ENCODE results near the gene ZEB2.

Gene ZEB2

DNA sequence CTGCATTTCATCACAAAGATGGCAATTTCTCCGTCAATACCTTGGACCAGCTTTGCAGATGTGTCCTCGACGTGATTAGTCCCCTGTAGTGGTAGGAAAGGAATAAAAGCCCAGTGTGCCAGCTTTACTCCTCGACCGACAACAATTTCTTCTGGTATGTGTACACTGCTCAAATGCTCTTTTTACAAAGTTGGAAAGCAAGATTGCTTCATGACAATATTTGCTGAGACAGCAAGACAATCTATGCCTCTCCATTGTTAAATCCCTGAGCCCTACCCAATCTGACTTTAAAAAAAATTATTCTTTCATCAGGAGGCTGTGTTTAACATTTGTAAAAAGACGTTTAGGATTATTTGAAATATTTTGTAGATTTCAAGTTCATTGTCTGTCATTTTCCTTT is 27.6 kb upstream of the ZEB2 start:
- Histone ChIP-seq H3K9me3 (ENCODE audit: control extremely low read depth in 1 of 5, control insufficient read depth in 4 of 5, insufficient read depth in 2 of 5, low read depth in 1 of 5, low read length in 4 of 5) (peaks cover 0 to 8% (median 0%) of the 10 kb centered on the region in 5 experiments), H3K27ac (ENCODE audit: insufficient read depth in 1 of 2, low read depth in 1 of 2, low read length in 2 of 2, poor library complexity in 1 of 2, severe bottlenecking in 2 of 2) (no peak overlapping the region), H3K4me1 (ENCODE audit: control extremely low read depth in 1 of 4, control insufficient read depth in 4 of 4, insufficient read depth in 4 of 4, low read length in 3 of 4) (peaks cover 5 to 25% (median 12%) of the 10 kb centered on the region in 4 experiments), H3K36me3 (ENCODE audit: control insufficient read depth in 4 of 4, insufficient read depth in 4 of 4, low read length in 3 of 4) (no peaks in the 10 kb centered on the region), H3K4me3 (ENCODE audit: control insufficient read depth in 1 of 7, extremely low read depth in 1 of 7, insufficient read depth in 4 of 7, low read depth in 2 of 7, low read length in 6 of 7) (no peak overlapping the region), H3K27me3 (replicated peaks in 2 of 5; ENCODE audit: control insufficient read depth in 4 of 5, insufficient read depth in 5 of 5, low read length in 4 of 5) (no peaks in the 10 kb centered on the region)
- POLR2A ChIA-PET = no interaction called here
- WGBS (ENCODE audit: insufficient coverage) = 97% methylated on average over 4 of the region's 6 CpGs
- DNase-seq = no peak
- CTCF ChIA-PET = no interaction called here

DNA sequence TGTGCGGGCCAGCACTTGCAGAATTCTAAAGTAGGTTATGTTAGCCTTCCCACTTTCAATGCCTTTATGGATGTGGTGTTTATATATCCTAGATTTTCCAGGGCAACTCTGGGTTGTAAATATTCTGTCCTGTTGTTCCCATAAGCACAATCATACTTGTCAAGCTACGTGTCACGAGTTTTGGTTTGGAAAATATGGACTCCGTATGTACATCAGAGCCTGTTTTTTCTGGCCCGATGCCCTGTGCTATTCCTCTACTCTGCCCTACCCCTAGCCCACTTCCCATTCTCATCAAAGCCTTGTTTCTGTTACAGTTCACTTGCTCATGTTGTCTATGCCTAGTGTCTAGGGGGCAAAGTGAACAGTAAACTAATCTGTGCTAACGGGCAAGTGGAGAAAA is 27.0 kb upstream of the ZEB2 start:
- no peaks in the 10 kb centered on the region for H3K27me3 ChIP-seq (replicated peaks in 2 of 5; ENCODE audit: control insufficient read depth in 4 of 5, insufficient read depth in 5 of 5, low read length in 4 of 5)
- H3K27ac ChIP-seq (ENCODE audit: insufficient read depth in 1 of 2, low read depth in 1 of 2, low read length in 2 of 2, poor library complexity in 1 of 2, severe bottlenecking in 2 of 2) = no peak overlapping the region
- H3K36me3 ChIP-seq (ENCODE audit: control insufficient read depth in 4 of 4, insufficient read depth in 4 of 4, low read length in 3 of 4) = no peaks in the 10 kb centered on the region
- peaks cover 5 to 25% (median 12%) of the 10 kb centered on the region in 4 experiments for H3K4me1 ChIP-seq (ENCODE audit: control extremely low read depth in 1 of 4, control insufficient read depth in 4 of 4, insufficient read depth in 4 of 4, low read length in 3 of 4)
- H3K4me3 ChIP-seq (ENCODE audit: control insufficient read depth in 1 of 7, extremely low read depth in 1 of 7, insufficient read depth in 4 of 7, low read depth in 2 of 7, low read length in 6 of 7) = peak overlapping the region in 1 of 7 experiments; percentile 39
- ChIA-PET CTCF (no interaction called here), POLR2A (no interaction called here)
- H3K9me3 ChIP-seq (ENCODE audit: control extremely low read depth in 1 of 5, control insufficient read depth in 4 of 5, insufficient read depth in 2 of 5, low read depth in 1 of 5, low read length in 4 of 5) = peaks cover 0 to 8% (median 0%) of the 10 kb centered on the region in 5 experiments
- DNase-seq = peak; percentile 26 to 61 (median 60)
- 13% methylated on average over 5 of the region's 6 CpGs for WGBS (ENCODE audit: insufficient coverage)

DNA sequence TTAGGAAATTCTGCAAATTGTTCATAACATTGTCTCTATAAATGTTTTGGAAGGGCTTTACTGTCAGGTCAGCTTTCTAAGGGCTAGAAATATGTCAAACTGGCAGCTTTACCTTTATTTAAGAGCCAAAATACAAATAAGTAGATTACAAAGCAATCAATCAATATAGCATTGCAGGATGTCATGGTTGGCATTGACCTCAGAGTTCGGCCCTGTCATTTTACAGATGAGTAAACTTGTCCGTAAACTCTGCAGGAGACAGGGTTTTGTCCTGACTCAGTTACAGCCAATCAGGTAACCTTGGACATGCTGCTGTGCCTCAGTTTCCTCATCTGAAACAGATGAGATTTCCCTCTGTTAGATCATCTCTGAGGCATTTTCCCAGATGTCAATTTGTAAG is 25.9 kb upstream of the ZEB2 start:
- Histone ChIP-seq H3K36me3 (ENCODE audit: control insufficient read depth in 4 of 4, insufficient read depth in 4 of 4, low read length in 3 of 4) (no peaks in the 10 kb centered on the region), H3K9me3 (ENCODE audit: control extremely low read depth in 1 of 5, control insufficient read depth in 4 of 5, insufficient read depth in 2 of 5, low read depth in 1 of 5, low read length in 4 of 5) (peaks cover 0 to 6% (median 0%) of the 10 kb centered on the region in 5 experiments), H3K4me3 (ENCODE audit: control insufficient read depth in 1 of 7, extremely low read depth in 1 of 7, insufficient read depth in 4 of 7, low read depth in 2 of 7, low read length in 6 of 7) (no peak overlapping the region), H3K4me1 (ENCODE audit: control extremely low read depth in 1 of 4, control insufficient read depth in 4 of 4, insufficient read depth in 4 of 4, low read length in 3 of 4) (peaks cover 5 to 25% (median 12%) of the 10 kb centered on the region in 4 experiments), H3K27me3 (replicated peaks in 2 of 5; ENCODE audit: control insufficient read depth in 4 of 5, insufficient read depth in 5 of 5, low read length in 4 of 5) (no peaks in the 10 kb centered on the region), H3K27ac (ENCODE audit: insufficient read depth in 1 of 2, low read depth in 1 of 2, low read length in 2 of 2, poor library complexity in 1 of 2, severe bottlenecking in 2 of 2) (no peak overlapping the region)
- no peak for DNase-seq
- 96% methylated on average over 2 of the region's 2 CpGs for WGBS (ENCODE audit: insufficient coverage)
- ChIA-PET POLR2A (no interaction called here), CTCF (interaction anchor here (1.1 kb wide), 1 partner anchor 14 kb away, joined by 3 read pairs; no protein-coding TSS in a partner anchor)

GRCh38 chr2:144544053-144544452 is 24.1 kb upstream of the ZEB2 start:
- Histone ChIP-seq H3K4me1 (ENCODE audit: control extremely low read depth in 1 of 4, control insufficient read depth in 4 of 4, insufficient read depth in 4 of 4, low read length in 3 of 4) (peaks cover 2 to 20% (median 9%) of the 10 kb centered on the region in 4 experiments), H3K27ac (ENCODE audit: insufficient read depth in 1 of 2, low read depth in 1 of 2, low read length in 2 of 2, poor library complexity in 1 of 2, severe bottlenecking in 2 of 2) (no peak overlapping the region), H3K27me3 (replicated peaks in 2 of 5; ENCODE audit: control insufficient read depth in 4 of 5, insufficient read depth in 5 of 5, low read length in 4 of 5) (no peaks in the 10 kb centered on the region), H3K36me3 (ENCODE audit: control insufficient read depth in 4 of 4, insufficient read depth in 4 of 4, low read length in 3 of 4) (no peaks in the 10 kb centered on the region), H3K9me3 (ENCODE audit: control extremely low read depth in 1 of 5, control insufficient read depth in 4 of 5, insufficient read depth in 2 of 5, low read depth in 1 of 5, low read length in 4 of 5) (peaks cover 0 to 5% (median 0%) of the 10 kb centered on the region in 5 experiments), H3K4me3 (ENCODE audit: control insufficient read depth in 1 of 7, extremely low read depth in 1 of 7, insufficient read depth in 4 of 7, low read depth in 2 of 7, low read length in 6 of 7) (no peak overlapping the region)
- no peak for DNase-seq
- ChIA-PET CTCF (no interaction called here), POLR2A (no interaction called here)
- no CpG with 5 or more reads among the region's 3 CpGs for WGBS (ENCODE audit: insufficient coverage)

DNA sequence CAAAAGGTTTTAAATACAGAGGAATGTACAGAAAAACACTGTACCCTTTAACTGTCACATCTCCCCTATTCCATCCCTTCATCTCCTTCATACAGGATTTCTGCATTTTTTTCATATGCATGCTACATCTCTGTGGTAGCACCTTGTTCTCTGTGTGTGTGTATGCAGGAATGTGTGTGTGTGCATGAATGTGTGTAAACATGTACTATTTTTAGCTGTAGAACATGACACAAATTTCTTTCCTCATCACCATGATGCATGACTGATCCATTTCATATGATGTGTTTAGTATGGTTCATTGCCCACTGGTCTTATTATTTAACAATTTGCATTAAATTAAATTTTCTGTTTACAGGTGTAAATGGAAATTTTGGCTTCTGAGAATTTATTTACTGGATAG is 21.5 kb upstream of the ZEB2 start:
- DNase-seq = no peak
- H3K27me3 ChIP-seq (replicated peaks in 2 of 5; ENCODE audit: control insufficient read depth in 4 of 5, insufficient read depth in 5 of 5, low read length in 4 of 5) = no peaks in the 10 kb centered on the region
- H3K27ac ChIP-seq (ENCODE audit: insufficient read depth in 1 of 2, low read depth in 1 of 2, low read length in 2 of 2, poor library complexity in 1 of 2, severe bottlenecking in 2 of 2) = no peak overlapping the region
- no peaks in the 10 kb centered on the region for H3K36me3 ChIP-seq (ENCODE audit: control insufficient read depth in 4 of 4, insufficient read depth in 4 of 4, low read length in 3 of 4)
- ChIA-PET POLR2A (no interaction called here), CTCF (interaction anchor here (1.2 to 2.0 kb wide), 3 partner anchors 11 to 41 kb away, joined by 3 to 6 read pairs (median 3); no protein-coding TSS in a partner anchor)
- no peaks in the 10 kb centered on the region for H3K4me1 ChIP-seq (ENCODE audit: control extremely low read depth in 1 of 4, control insufficient read depth in 4 of 4, insufficient read depth in 4 of 4, low read length in 3 of 4)
- peaks cover 0 to 5% (median 0%) of the 10 kb centered on the region in 5 experiments for H3K9me3 ChIP-seq (ENCODE audit: control extremely low read depth in 1 of 5, control insufficient read depth in 4 of 5, insufficient read depth in 2 of 5, low read depth in 1 of 5, low read length in 4 of 5)
- H3K4me3 ChIP-seq (ENCODE audit: control insufficient read depth in 1 of 7, extremely low read depth in 1 of 7, insufficient read depth in 4 of 7, low read depth in 2 of 7, low read length in 6 of 7) = no peak overlapping the region

DNA sequence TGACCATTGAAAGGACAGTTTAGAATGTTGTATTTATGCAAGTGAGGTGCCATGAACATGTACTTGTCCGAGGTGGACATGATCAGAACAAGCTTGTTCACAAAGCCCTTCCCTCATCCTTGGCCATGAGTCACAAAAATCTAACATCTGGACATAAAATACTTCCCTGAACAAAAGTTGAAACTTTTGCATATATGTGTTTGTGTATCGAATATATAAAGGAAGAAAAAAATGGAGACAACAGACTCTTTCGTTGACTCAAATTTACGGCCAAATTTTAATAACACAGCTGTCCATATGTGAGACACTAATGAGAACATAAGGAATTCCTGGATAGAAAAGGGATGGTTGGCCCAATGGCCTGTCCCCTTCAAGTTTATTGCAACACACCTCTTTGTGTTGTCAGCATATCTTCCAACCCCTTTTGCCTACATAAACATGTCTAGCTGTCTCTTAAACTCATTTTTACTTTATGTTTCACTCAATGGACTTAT is 19.4 kb upstream of the ZEB2 start:
- Histone ChIP-seq H3K9me3 (ENCODE audit: control extremely low read depth in 1 of 5, control insufficient read depth in 4 of 5, insufficient read depth in 2 of 5, low read depth in 1 of 5, low read length in 4 of 5) (peaks cover 0 to 5% (median 0%) of the 10 kb centered on the region in 5 experiments), H3K4me1 (ENCODE audit: control extremely low read depth in 1 of 4, control insufficient read depth in 4 of 4, insufficient read depth in 4 of 4, low read length in 3 of 4) (no peaks in the 10 kb centered on the region), H3K36me3 (ENCODE audit: control insufficient read depth in 4 of 4, insufficient read depth in 4 of 4, low read length in 3 of 4) (no peaks in the 10 kb centered on the region), H3K27me3 (replicated peaks in 2 of 5; ENCODE audit: control insufficient read depth in 4 of 5, insufficient read depth in 5 of 5, low read length in 4 of 5) (no peaks in the 10 kb centered on the region), H3K4me3 (ENCODE audit: control insufficient read depth in 1 of 7, extremely low read depth in 1 of 7, insufficient read depth in 4 of 7, low read depth in 2 of 7, low read length in 6 of 7) (no peak overlapping the region), H3K27ac (ENCODE audit: insufficient read depth in 1 of 2, low read depth in 1 of 2, low read length in 2 of 2, poor library complexity in 1 of 2, severe bottlenecking in 2 of 2) (no peak overlapping the region)
- WGBS (ENCODE audit: insufficient coverage) = 97% methylated on average over 3 of the region's 4 CpGs
- ChIA-PET POLR2A (no interaction called here), CTCF (interaction anchor here (1.0 kb wide), 1 partner anchor 17 kb away, joined by 3 read pairs; no protein-coding TSS in a partner anchor)
- DNase-seq = no peak

DNA sequence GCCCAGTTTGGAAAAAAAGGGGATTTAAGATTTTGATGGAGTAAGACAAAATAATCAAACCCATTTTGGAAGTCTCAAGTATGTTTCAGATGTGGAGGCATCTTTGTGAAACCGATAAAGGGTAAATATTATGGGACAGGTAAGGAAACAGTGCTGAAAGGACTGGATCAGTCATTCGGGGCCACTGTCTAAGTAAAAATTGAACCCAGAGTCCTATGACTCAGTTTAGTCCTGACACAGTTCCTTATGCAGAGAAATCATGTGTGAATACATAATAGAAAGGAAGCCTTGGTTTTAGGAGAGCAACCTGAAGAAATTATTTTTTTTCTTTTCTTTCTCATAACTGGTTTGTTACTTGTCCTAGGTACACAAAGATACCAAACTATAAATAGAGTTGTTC is 15.4 kb upstream of the ZEB2 start:
- no peak for DNase-seq
- no peak overlapping the region for H3K27ac ChIP-seq (ENCODE audit: insufficient read depth in 1 of 2, low read depth in 1 of 2, low read length in 2 of 2, poor library complexity in 1 of 2, severe bottlenecking in 2 of 2)
- ChIA-PET POLR2A (no interaction called here), CTCF (no interaction called here)
- WGBS (ENCODE audit: insufficient coverage) = 100% methylated on average over 2 of the region's 2 CpGs
- no peaks in the 10 kb centered on the region for H3K36me3 ChIP-seq (ENCODE audit: control insufficient read depth in 4 of 4, insufficient read depth in 4 of 4, low read length in 3 of 4)
- H3K27me3 ChIP-seq (replicated peaks in 2 of 5; ENCODE audit: control insufficient read depth in 4 of 5, insufficient read depth in 5 of 5, low read length in 4 of 5) = no peaks in the 10 kb centered on the region
- H3K4me1 ChIP-seq (ENCODE audit: control extremely low read depth in 1 of 4, control insufficient read depth in 4 of 4, insufficient read depth in 4 of 4, low read length in 3 of 4) = no peaks in the 10 kb centered on the region
- H3K9me3 ChIP-seq (ENCODE audit: control extremely low read depth in 1 of 5, control insufficient read depth in 4 of 5, insufficient read depth in 2 of 5, low read depth in 1 of 5, low read length in 4 of 5) = no peaks in the 10 kb centered on the region
- H3K4me3 ChIP-seq (ENCODE audit: control insufficient read depth in 1 of 7, extremely low read depth in 1 of 7, insufficient read depth in 4 of 7, low read depth in 2 of 7, low read length in 6 of 7) = no peak overlapping the region
